ENCODE data around the gene MFSD12. TPM values are rescaled to one million over a fixed set of nuclear protein-coding genes. Genes with fewer than 3 reads are reported as not detected.

The MFSD12 gene
- total and polyA plus RNA-seq, 2 experiments from 2014 or later, result 44.7 to 57.7 TPM

DNA sequence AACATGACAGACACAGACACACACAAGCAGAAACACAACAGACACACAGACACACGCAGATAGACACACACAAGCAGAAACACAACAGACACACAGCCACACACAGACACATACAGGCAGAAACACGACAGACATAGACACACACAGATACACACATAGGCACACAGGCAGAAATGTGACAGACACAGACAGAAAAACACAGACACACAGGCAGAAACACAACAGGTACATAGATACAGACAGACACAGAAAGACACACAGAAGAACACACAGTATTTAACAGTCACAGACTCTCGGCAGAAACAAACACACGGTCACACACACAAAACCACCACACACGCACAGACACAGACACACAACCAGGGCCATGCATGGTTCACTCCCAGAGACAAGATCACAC lies 48.4 kb upstream of the MFSD12 start:
- H3K4me1 ChIP-seq (ENCODE audit: insufficient read depth), result peaks cover 17% of the 10 kb centered on the region
- H3K9me3 ChIP-seq (ENCODE audit: low read depth), result no peaks in the 10 kb centered on the region
- H3K79me2 ChIP-seq, result no peaks in the 10 kb centered on the region
- H2AFZ ChIP-seq, result no peak overlapping the region
- H3K4me2 ChIP-seq, result peak overlapping the region; percentile 82
- H3K27me3 ChIP-seq, result peaks cover 27% of the 10 kb centered on the region
- no peak for DNase-seq (ENCODE audit: low spot score)
- no peaks in the 10 kb centered on the region for H3K9me2 ChIP-seq (replicated peaks; ENCODE audit: insufficient read depth)
- no peaks in the 10 kb centered on the region for H4K20me1 ChIP-seq (ENCODE audit: insufficient read depth, poor library complexity, severe bottlenecking)
- no peak overlapping the region for H3K4me3 ChIP-seq
- WGBS (ENCODE audit: low lambda C conversion rate, missing lambda C conversion rate), result 79% methylated on average over 5 of the region's 5 CpGs
- no peaks in the 10 kb centered on the region for H3K36me3 ChIP-seq (replicated peaks; ENCODE audit: insufficient read depth, low read depth)
- no peak overlapping the region for H3K27ac ChIP-seq
- TF ChIP-seq EZH2phosphoT487 (IDR thresholded peaks at IDR 0.05; ENCODE audit: low read depth, severe bottlenecking, unreplicated experiment), result no peak
- no peak for TF ChIP-seq EZH2 (IDR thresholded peaks at IDR 0.05; ENCODE audit: borderline replicate concordance)
- TF ChIP-seq, protein P1, sequence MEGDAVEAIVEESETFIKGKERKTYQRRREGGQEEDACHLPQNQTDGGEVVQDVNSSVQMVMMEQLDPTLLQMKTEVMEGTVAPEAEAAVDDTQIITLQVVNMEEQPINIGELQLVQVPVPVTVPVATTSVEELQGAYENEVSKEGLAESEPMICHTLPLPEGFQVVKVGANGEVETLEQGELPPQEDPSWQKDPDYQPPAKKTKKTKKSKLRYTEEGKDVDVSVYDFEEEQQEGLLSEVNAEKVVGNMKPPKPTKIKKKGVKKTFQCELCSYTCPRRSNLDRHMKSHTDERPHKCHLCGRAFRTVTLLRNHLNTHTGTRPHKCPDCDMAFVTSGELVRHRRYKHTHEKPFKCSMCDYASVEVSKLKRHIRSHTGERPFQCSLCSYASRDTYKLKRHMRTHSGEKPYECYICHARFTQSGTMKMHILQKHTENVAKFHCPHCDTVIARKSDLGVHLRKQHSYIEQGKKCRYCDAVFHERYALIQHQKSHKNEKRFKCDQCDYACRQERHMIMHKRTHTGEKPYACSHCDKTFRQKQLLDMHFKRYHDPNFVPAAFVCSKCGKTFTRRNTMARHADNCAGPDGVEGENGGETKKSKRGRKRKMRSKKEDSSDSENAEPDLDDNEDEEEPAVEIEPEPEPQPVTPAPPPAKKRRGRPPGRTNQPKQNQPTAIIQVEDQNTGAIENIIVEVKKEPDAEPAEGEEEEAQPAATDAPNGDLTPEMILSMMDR (IDR thresholded peaks at IDR 0.05; ENCODE audit: poor library complexity), result no peak

DNA sequence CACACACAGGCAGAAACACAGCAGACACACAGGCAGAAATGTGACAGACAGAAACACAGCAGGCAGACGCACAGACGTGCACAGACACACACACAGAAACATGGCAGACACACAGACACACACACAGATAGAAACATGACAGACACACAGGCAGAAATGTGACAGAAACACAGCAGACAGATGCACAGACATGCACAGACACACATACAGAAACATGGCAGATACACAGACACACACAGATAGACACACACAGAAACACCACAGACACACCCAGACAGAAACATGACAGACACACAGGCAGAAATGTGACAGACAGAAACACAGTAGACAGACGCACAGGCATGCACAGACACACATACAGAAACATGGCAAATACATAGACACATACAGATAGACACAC lies 48.0 kb upstream of the MFSD12 start:
- DNase-seq (ENCODE audit: low spot score), result no peak
- H2AFZ ChIP-seq, result no peak overlapping the region
- H4K20me1 ChIP-seq (ENCODE audit: insufficient read depth, poor library complexity, severe bottlenecking), result no peaks in the 10 kb centered on the region
- H3K9me3 ChIP-seq (ENCODE audit: low read depth), result no peaks in the 10 kb centered on the region
- peaks cover 17% of the 10 kb centered on the region for H3K4me1 ChIP-seq (ENCODE audit: insufficient read depth)
- H3K9me2 ChIP-seq (replicated peaks; ENCODE audit: insufficient read depth), result no peaks in the 10 kb centered on the region
- no peak overlapping the region for H3K4me3 ChIP-seq
- WGBS (ENCODE audit: low lambda C conversion rate, missing lambda C conversion rate), result 90% methylated on average over 3 of the region's 3 CpGs
- no peak overlapping the region for H3K27ac ChIP-seq
- H3K4me2 ChIP-seq, result no peak overlapping the region
- peaks cover 27% of the 10 kb centered on the region for H3K27me3 ChIP-seq
- TF ChIP-seq EZH2phosphoT487 (IDR thresholded peaks at IDR 0.05; ENCODE audit: low read depth, severe bottlenecking, unreplicated experiment) (no peak), EZH2 (IDR thresholded peaks at IDR 0.05; ENCODE audit: borderline replicate concordance) (no peak)
- TF ChIP-seq, protein P1 (IDR thresholded peaks at IDR 0.05; ENCODE audit: poor library complexity), result no peak
- H3K79me2 ChIP-seq, result no peaks in the 10 kb centered on the region
- H3K36me3 ChIP-seq (replicated peaks; ENCODE audit: insufficient read depth, low read depth), result no peaks in the 10 kb centered on the region

DNA sequence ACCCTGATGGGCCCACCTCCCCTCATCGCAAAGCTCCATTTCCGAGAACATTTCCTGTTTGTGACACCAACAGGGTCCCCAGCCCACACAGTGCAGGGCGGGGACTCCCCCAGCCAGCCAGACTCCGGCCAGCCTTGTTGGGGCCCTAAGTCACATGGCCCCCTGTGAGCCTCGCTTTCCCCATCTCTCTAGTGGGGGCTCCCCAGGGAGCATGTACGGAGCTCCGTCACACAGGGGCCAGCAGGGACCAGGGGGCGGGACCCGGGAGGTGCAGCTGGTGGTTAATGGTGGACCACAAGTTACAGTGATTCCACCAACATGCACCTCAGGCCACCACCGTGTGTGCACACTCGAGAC lies 47.6 kb upstream of the MFSD12 start:
- Histone ChIP-seq H3K4me1 (ENCODE audit: insufficient read depth) (peaks cover 17% of the 10 kb centered on the region), H3K27ac (no peak overlapping the region), H2AFZ (no peak overlapping the region), H3K9me2 (replicated peaks; ENCODE audit: insufficient read depth) (no peaks in the 10 kb centered on the region), H3K36me3 (replicated peaks; ENCODE audit: insufficient read depth, low read depth) (no peaks in the 10 kb centered on the region), H3K4me2 (no peak overlapping the region), H3K79me2 (no peaks in the 10 kb centered on the region), H3K4me3 (no peak overlapping the region), H4K20me1 (ENCODE audit: insufficient read depth, poor library complexity, severe bottlenecking) (no peaks in the 10 kb centered on the region), H3K9me3 (ENCODE audit: low read depth) (no peaks in the 10 kb centered on the region), H3K27me3 (peaks cover 27% of the 10 kb centered on the region)
- no peak for DNase-seq (ENCODE audit: low spot score)
- whole genome bisulfite sequencing (ENCODE audit: low lambda C conversion rate, missing lambda C conversion rate), result 82% methylated on average over 11 of the region's 11 CpGs
- no peak for TF ChIP-seq EZH2 (IDR thresholded peaks at IDR 0.05; ENCODE audit: borderline replicate concordance)
- TF ChIP-seq EZH2phosphoT487 (IDR thresholded peaks at IDR 0.05; ENCODE audit: low read depth, severe bottlenecking, unreplicated experiment), result no peak
- TF ChIP-seq, protein P1 (IDR thresholded peaks at IDR 0.05; ENCODE audit: poor library complexity), result no peak
